Activated naive CD8-positive, alpha-beta T cell treated with anti-CD3 and anti-CD28 coated beads for 36 hours (primary cell): ENCODE measurements around the gene ALOX12B. TPM values are rescaled to one million over a fixed set of nuclear protein-coding genes. Genes with fewer than 3 reads are reported as not detected.
"Not testable (repeated sequence)": the region's sequence is repeated elsewhere in the genome, so short reads cannot be mapped to it uniquely, and the experiment has no call there.

Experiments
- DNase-seq: peaks from one replicate; pipeline ENCODE4 v3.0.0; 2021
- H3K27ac Mint-ChIP-seq: one replicate; pipeline ENCODE4 v1.8.0; 2022; ENCODE audit warnings: mild to moderate bottlenecking, moderate library complexity, mixed read lengths
- H3K27me3 Mint-ChIP-seq: one replicate; pipeline ENCODE4 v1.8.0; 2022; ENCODE audit warnings: mild to moderate bottlenecking, mixed read lengths
- H3K36me3 Mint-ChIP-seq: one replicate; pipeline ENCODE4 v1.8.0; 2021; ENCODE audit warnings: mild to moderate bottlenecking, mixed read lengths
- H3K4me1 Mint-ChIP-seq: one replicate; pipeline ENCODE4 v1.8.0; 2021; ENCODE audit warnings: mixed read lengths
- H3K4me3 Mint-ChIP-seq: one replicate; pipeline ENCODE4 v1.8.0; 2022; ENCODE audit warnings: mild to moderate bottlenecking, moderate library complexity, mixed read lengths
- H3K9me3 Mint-ChIP-seq: one replicate; pipeline ENCODE4 v1.8.0; 2022; ENCODE audit warnings: mixed read lengths
- total RNA-seq, 2 experiments: library from RNA; stranded (reverse); gene quantifications; one replicate each; pipeline ENCODE4 v1.2.3, GENCODE V29; 2021

The ALOX12B gene
- total RNA-seq, 2 experiments from 2014 or later, result 3.7 to 4.1 TPM

DNA sequence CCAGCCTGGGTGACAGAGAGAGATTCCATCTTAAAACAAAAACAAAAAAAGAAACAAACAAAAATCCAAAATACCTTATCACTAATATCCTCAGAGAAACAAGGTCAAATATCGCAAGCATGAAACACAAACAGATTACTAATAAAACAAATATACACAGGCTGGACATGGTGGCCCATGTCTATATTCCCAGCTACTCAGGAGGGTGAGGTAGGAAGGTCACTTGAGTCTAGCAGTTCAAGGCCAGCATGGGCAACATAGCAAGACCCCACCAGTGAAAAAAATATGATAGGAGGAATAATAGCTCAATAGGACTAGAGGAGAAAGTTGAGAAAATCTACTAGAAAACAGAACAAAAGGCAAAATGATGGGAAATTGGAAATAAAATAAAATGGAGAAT lies 55.6 kb downstream of the ALOX12B start:
- Mint-ChIP-seq H3K36me3 (no peaks in the 10 kb centered on the region), H3K27ac (no peak overlapping the region), H3K27me3 (peaks cover 35% of the 10 kb centered on the region), H3K4me3 (no peak overlapping the region), H3K4me1 (no peaks in the 10 kb centered on the region), H3K9me3 (no peaks in the 10 kb centered on the region)
- no peak for DNase-seq

DNA sequence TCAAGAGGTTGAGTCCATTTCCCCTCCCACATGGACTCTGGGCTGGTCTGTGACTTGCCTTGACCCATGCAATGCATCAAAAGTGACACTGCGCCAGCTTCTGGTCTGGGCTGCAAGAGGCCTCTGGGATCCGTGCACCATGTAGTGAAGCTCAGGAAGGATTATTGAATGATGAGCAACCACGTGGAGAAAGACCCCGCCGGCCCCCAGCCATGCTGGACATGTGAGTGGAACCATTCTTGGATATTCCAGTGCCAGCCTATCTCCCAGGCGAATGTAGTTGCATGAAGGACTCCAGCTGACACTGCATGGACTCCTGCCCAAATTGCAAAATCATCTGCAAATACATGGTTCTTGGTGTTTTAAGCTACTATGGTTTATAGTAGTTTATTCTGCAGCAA lies 56.3 kb downstream of the ALOX12B start:
- Mint-ChIP-seq H3K4me1 (no peaks in the 10 kb centered on the region), H3K27ac (no peak overlapping the region), H3K36me3 (no peaks in the 10 kb centered on the region), H3K9me3 (no peaks in the 10 kb centered on the region), H3K27me3 (peaks cover 36% of the 10 kb centered on the region), H3K4me3 (no peak overlapping the region)
- DNase-seq, result no peak

DNA sequence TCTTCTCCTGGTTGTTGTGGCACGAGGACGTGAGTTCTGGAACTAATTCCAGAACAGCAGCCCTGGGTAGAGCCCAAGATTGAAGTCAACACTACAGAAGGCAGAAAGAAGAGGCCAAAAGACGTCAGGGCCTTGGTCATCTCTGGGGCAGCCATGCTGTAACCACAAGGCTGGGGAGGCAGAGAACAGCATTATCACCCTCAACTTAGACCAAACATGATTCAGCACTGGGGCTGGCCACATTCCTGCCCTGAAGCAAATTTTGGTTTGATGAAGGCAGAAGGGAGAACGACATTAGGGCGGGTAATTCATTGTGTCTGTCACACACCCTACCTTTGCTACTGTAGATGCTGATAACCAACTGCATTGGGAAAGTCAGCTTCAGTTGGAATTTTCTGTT lies 58.4 kb downstream of the ALOX12B start:
- Mint-ChIP-seq H3K4me1 (peaks cover 1% of the 10 kb centered on the region), H3K36me3 (no peaks in the 10 kb centered on the region), H3K9me3 (no peaks in the 10 kb centered on the region), H3K4me3 (no peak overlapping the region), H3K27me3 (peaks cover 36% of the 10 kb centered on the region), H3K27ac (no peak overlapping the region)
- no peak for DNase-seq

DNA sequence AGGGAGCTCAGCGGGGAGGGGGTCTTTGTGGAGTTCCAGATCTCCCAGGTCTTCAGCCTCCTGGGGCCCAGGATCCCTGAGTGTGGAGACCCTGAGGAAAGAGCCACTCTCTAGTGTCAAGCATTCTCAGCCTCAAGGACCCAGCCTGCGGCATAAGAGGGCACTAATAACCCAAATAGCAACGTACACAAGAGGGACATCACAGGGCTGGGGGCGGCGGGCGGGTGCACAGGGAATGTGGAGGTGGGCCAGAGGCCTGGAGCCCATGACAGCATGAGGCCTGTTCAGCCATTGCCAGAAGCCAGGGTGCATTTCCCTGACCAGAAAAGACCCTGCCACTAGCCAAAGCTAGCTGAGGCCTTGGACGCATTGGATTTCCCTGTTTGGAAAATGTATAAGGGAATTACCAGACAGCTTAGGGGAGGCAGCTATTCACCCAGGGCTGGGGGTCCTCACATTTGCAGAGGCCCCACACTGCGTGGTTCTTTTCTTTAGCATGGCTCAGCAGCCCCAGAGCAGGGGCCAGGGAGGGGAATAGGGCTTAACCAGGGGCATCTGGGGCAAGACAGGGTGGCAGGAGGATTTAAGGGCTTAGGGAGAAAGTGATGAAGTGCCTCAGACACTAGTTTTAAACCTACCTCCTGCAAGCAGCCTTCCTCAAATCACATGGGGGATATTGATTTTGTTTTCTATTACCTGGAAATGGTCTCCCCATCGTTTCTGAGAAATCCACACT lies 62.2 kb downstream of the ALOX12B start:
- peaks cover 2% of the 10 kb centered on the region for H3K4me1 Mint-ChIP-seq
- H3K9me3 Mint-ChIP-seq, result no peaks in the 10 kb centered on the region
- peaks cover 29% of the 10 kb centered on the region for H3K27me3 Mint-ChIP-seq

GRCh38 chr17:8024161-8024560 lies 63.4 kb downstream of the ALOX12B start:
- peaks cover 31% of the 10 kb centered on the region for H3K27me3 Mint-ChIP-seq

More for the DNA sequence above, 62.2 kb downstream of the ALOX12B start:
- no peak for DNase-seq
- no peaks in the 10 kb centered on the region for H3K36me3 Mint-ChIP-seq
- H3K4me3 Mint-ChIP-seq, result no peak overlapping the region
- no peak overlapping the region for H3K27ac Mint-ChIP-seq

More at GRCh38 chr17:8024161-8024560, 63.4 kb downstream of the ALOX12B start:
- not testable (repeated sequence) for DNase-seq, H3K4me1 Mint-ChIP-seq, H3K4me3 Mint-ChIP-seq, H3K27ac Mint-ChIP-seq, H3K9me3 Mint-ChIP-seq, H3K36me3 Mint-ChIP-seq

Other genes starting within 250 kb of the ALOX12B start
- 1 to 10 TPM; 4.2 to 4.8 TPM for gene TMEM88, start 232.7 kb downstream of the ALOX12B start, total RNA-seq
- 10 to 100 TPM; 65.2 to 66.6 TPM for gene NAA38, start 230.2 kb downstream of the ALOX12B start, total RNA-seq
- 10 to 100 TPM; 18.6 to 20.1 TPM for gene CYB5D1, start 229.7 kb downstream of the ALOX12B start, total RNA-seq
- gene CHD3, start 198.9 kb downstream of the ALOX12B start, total RNA-seq, result 100 to 1,000 TPM; 123 to 129 TPM
- 1 to 10 TPM; 4.0 to 4.1 TPM for gene RNF227, start 171.4 kb downstream of the ALOX12B start, total RNA-seq
- 1 to 10 TPM; 7.5 to 8.4 TPM for gene KCNAB3, start 157.9 kb downstream of the ALOX12B start, total RNA-seq
- gene TRAPPC1, start 155.8 kb downstream of the ALOX12B start, total RNA-seq, result 100 to 1,000 TPM; 131 to 143 TPM
- gene CNTROB, start 155.5 kb downstream of the ALOX12B start, total RNA-seq, result 10 to 100 TPM; 45.3 to 45.7 TPM
- not detected for gene GUCY2D, start 85.1 kb downstream of the ALOX12B start, total RNA-seq
- gene ALOX15B, start 48.7 kb downstream of the ALOX12B start, total RNA-seq, result under 1 TPM in 1 of 2 experiments, not detected in 1; 0.08 TPM
- under 1 TPM in 1 of 2 experiments, not detected in 1; 0.10 TPM for gene ALOXE3, start 30.8 kb upstream of the ALOX12B start, total RNA-seq
- gene HES7, start 36.4 kb upstream of the ALOX12B start, total RNA-seq, result 1 to 10 TPM; 1.9 to 2.0 TPM
- 10 to 100 TPM; 55.7 to 56.1 TPM for gene PER1, start 64.7 kb upstream of the ALOX12B start, total RNA-seq
- 10 to 100 TPM; 27.7 to 28.4 TPM for gene VAMP2, start 75.2 kb upstream of the ALOX12B start, total RNA-seq
- gene TMEM107, start 88.7 kb upstream of the ALOX12B start, total RNA-seq, result 10 to 100 TPM; 26.0 to 26.3 TPM
- gene BORCS6, start 102.5 kb upstream of the ALOX12B start, total RNA-seq, result 1 to 10 TPM; 5.1 to 5.2 TPM
- gene AURKB, start 122.9 kb upstream of the ALOX12B start, total RNA-seq, result 100 to 1,000 TPM; 177 to 181 TPM
- 10 to 100 TPM; 45.4 to 45.7 TPM for gene CTC1, start 160.3 kb upstream of the ALOX12B start, total RNA-seq
- gene PFAS, start 161.6 kb upstream of the ALOX12B start, total RNA-seq, result 100 to 1,000 TPM; 187 to 192 TPM
- 10 to 100 TPM; 55.1 to 55.3 TPM for gene RANGRF, start 201.0 kb upstream of the ALOX12B start, total RNA-seq
- gene SLC25A35, start 207.7 kb upstream of the ALOX12B start, total RNA-seq, result 1 to 10 TPM; 1.4 to 2.1 TPM
- gene ARHGEF15, start 222.5 kb upstream of the ALOX12B start, total RNA-seq, result not detected